GM12878 (cell line): ENCODE measurements around the gene PCDHGA5.

Experiments
- BACH1 ChIP-seq: fragments of 450-650 bp; IDR thresholded peaks from 2 replicates; pipeline ENCODE4 v1.6.1; 2017; ENCODE audit warnings: mild to moderate bottlenecking, borderline replicate concordance
- BRCA1 ChIP-seq: IDR thresholded peaks from 2 replicates; pipeline ENCODE4 v1.6.1; 2011; ENCODE audit warnings: low read depth, low read length, improper control_type of control experiment
- CBFB ChIP-seq: IDR thresholded peaks from 2 replicates; pipeline ENCODE4 v1.6.1; 2016; ENCODE audit warnings: antibody characterized with exemption, low read depth
- EGR1 ChIP-seq, 2 experiments: IDR thresholded peaks; 1 replicate in 1 of 2; 2 replicates in 1 of 2; pipeline ENCODE4 v1.6.1; 2011 to 2012; ENCODE audit warnings: low read depth in 2 of 2, low read length in 2 of 2, borderline replicate concordance in 1 of 2, mild to moderate bottlenecking in 1 of 2, moderate library complexity in 1 of 2
- EZH2 ChIP-seq: IDR thresholded peaks from 2 replicates; pipeline ENCODE4 v1.6.1; 2012; ENCODE audit warnings: low read depth, mild to moderate bottlenecking, control low read depth, inconsistent platforms, low read length, borderline replicate concordance; ENCODE audit not compliant: control insufficient read depth
- HDGF ChIP-seq: fragments of 450-650 bp; IDR thresholded peaks from 2 replicates; pipeline ENCODE4 v1.6.1; 2016; ENCODE audit warnings: antibody characterized with exemption
- MAX ChIP-seq: IDR thresholded peaks from 2 replicates; pipeline ENCODE4 v1.6.1; 2012; ENCODE audit warnings: low read depth, low read length, improper control_type of control experiment
- NR2F1 ChIP-seq: fragments of 450-650 bp; conservative IDR thresholded peaks from 2 replicates; pipeline ENCODE4 v1.6.1; 2017; ENCODE audit warnings: mild to moderate bottlenecking
- POLR2AphosphoS5 ChIP-seq: IDR thresholded peaks from 2 replicates; pipeline ENCODE4 v1.6.1; 2011; ENCODE audit warnings: mild to moderate bottlenecking, low read length, inconsistent platforms
- SKIL ChIP-seq: fragments of 450-650 bp; IDR thresholded peaks from 2 replicates; pipeline ENCODE4 v1.6.1; 2017; ENCODE audit warnings: mild to moderate bottlenecking, low read depth, inconsistent platforms; ENCODE audit not compliant: poor library complexity, severe bottlenecking
- TF ChIP-seq, protein P1 (sequence below), 3 experiments: IDR thresholded peaks in 2 of 3; conservative IDR thresholded peaks in 1 of 3; 2 replicates each; pipeline ENCODE4 v1.5.1; 2011; ENCODE audit warnings: low read depth in 3 of 3, low read length in 3 of 3, mild to moderate bottlenecking in 3 of 3, control low read depth in 2 of 3, moderate library complexity in 2 of 3, inconsistent platforms in 1 of 3, mixed read lengths in 1 of 3; ENCODE audit not compliant: control insufficient read depth in 2 of 3, insufficient read depth in 1 of 3; ENCODE audit errors: extremely low read depth in 1 of 3
- TF ChIP-seq, protein P2 (sequence below): fragments of 450-650 bp; formaldehyde crosslinking; IDR thresholded peaks from 2 replicates; pipeline ENCODE4 v1.4.0; 2022; ENCODE audit warnings: mild to moderate bottlenecking, moderate library complexity
- TF ChIP-seq, protein P3 (sequence below): IDR thresholded peaks from 2 replicates; pipeline ENCODE4 v1.6.1; 2011; ENCODE audit warnings: low read depth, mild to moderate bottlenecking, low read length, moderate library complexity, borderline replicate concordance; ENCODE audit errors: extremely low read depth

DNA sequence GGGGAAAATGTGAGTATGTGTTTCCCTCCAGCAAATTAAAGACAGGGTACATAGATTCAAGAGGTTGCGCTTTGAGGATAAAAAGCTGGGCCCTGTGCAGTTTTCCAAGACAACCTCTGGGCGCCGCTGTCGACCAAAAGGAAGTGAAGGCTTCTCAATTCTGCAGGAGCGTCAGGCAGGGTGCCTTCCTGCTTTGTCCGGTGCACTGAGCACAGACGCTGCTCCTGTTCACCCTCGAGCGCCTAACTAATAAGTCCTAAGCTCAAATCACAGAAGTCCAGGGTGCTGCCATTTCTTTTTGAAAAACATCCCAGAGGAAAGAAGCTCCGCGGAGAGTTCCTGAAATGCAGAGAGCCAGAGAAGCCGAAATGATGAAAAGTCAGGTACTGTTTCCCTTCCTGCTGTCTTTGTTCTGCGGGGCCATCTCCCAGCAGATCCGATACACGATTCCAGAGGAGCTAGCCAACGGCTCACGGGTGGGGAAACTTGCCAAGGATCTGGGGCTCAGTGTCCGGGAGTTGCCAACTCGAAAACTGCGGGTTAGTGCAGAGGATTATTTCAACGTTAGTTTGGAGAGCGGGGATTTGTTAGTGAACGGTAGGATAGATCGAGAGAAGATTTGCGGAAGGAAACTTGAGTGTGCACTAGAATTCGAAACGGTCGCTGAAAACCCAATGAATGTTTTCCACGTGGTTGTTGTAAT, 13.9 kb upstream of the PCDHGA5 start, which contains the start of gene PCDHGB1:
- no peak for TF ChIP-seq MAX
- TF ChIP-seq, protein P1, sequence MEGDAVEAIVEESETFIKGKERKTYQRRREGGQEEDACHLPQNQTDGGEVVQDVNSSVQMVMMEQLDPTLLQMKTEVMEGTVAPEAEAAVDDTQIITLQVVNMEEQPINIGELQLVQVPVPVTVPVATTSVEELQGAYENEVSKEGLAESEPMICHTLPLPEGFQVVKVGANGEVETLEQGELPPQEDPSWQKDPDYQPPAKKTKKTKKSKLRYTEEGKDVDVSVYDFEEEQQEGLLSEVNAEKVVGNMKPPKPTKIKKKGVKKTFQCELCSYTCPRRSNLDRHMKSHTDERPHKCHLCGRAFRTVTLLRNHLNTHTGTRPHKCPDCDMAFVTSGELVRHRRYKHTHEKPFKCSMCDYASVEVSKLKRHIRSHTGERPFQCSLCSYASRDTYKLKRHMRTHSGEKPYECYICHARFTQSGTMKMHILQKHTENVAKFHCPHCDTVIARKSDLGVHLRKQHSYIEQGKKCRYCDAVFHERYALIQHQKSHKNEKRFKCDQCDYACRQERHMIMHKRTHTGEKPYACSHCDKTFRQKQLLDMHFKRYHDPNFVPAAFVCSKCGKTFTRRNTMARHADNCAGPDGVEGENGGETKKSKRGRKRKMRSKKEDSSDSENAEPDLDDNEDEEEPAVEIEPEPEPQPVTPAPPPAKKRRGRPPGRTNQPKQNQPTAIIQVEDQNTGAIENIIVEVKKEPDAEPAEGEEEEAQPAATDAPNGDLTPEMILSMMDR (IDR thresholded peaks at IDR 0.05 in 2 of 3, conservative IDR thresholded peaks at IDR 0.05 in 1 of 3; ENCODE audit: control insufficient read depth in 2 of 3, extremely low read depth in 1 of 3, insufficient read depth in 1 of 3, low read depth in 3 of 3, low read length in 3 of 3): peak; percentile 21 to 49 (median 30); a peak in 3 of 6 replicates
- TF ChIP-seq BRCA1: no peak
- no peak for TF ChIP-seq CBFB
- TF ChIP-seq EGR1 (IDR thresholded peaks at IDR 0.05; ENCODE audit: borderline replicate concordance in 1 of 2, low read depth in 2 of 2, low read length in 2 of 2): no peak
- TF ChIP-seq, protein P2, sequence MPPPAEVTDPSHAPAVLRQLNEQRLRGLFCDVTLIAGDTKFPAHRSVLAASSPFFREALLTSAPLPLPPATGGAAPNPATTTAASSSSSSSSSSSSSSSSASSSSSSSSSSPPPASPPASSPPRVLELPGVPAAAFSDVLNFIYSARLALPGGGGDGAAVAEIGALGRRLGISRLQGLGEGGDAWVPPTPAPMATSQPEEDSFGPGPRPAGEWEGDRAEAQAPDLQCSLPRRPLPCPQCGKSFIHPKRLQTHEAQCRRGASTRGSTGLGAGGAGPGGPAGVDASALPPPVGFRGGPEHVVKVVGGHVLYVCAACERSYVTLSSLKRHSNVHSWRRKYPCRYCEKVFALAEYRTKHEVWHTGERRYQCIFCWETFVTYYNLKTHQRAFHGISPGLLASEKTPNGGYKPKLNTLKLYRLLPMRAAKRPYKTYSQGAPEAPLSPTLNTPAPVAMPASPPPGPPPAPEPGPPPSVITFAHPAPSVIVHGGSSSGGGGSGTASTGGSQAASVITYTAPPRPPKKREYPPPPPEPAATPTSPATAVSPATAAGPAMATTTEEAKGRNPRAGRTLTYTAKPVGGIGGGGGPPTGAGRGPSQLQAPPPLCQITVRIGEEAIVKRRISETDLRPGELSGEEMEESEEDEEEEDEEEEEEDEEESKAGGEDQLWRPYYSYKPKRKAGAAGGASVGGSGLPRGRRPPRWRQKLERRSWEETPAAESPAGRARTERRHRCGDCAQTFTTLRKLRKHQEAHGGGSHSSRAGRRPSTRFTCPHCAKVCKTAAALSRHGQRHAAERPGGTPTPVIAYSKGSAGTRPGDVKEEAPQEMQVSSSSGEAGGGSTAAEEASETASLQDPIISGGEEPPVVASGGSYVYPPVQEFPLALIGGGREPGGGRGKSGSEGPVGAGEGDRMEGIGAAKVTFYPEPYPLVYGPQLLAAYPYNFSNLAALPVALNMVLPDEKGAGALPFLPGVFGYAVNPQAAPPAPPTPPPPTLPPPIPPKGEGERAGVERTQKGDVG: no peak
- no peak for TF ChIP-seq SKIL
- TF ChIP-seq EZH2: no peak
- TF ChIP-seq HDGF: no peak
- TF ChIP-seq BACH1: no peak
- no peak for TF ChIP-seq NR2F1
- no peak for TF ChIP-seq POLR2AphosphoS5
- TF ChIP-seq, protein P3, sequence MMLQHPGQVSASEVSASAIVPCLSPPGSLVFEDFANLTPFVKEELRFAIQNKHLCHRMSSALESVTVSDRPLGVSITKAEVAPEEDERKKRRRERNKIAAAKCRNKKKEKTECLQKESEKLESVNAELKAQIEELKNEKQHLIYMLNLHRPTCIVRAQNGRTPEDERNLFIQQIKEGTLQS: no peak
